ELR (cell line): Measurements from ENCODE around the gene VAMP3.

Experiments
- DNase-seq: peaks from one replicate; pipeline ENCODE4 v3.0.0-alpha.2; 2015; ENCODE audit warnings: low read depth

VAMP3 gene

GRCh38 chr1:7813677-7814373 is 42.7 kb downstream of the VAMP3 start:
- DNase-seq = no peak

DNA sequence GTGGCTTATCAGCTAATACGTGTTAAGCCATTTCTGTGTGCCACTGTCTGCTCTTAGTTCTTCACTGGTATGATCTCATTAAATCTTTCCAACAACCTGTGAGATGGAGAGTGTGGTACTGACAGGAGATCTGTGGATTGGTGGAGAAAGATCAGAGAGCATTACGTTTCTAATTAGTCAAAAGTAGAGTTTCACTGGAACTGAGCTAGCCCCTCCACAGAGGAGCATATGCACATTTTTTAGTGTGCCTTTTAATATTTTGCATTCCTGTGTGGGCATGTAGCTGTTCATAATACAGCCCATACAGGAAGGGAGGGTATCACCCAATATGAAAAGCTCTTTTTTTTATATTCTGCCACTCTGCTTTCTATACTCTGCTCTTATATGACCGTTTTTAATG is 50.2 kb downstream of the VAMP3 start:
- no peak for DNase-seq

GRCh38 chr1:7824701-7825100 is 53.6 kb downstream of the VAMP3 start:
- DNase-seq = no peak

GRCh38 chr1:7826363-7826762 is 55.3 kb downstream of the VAMP3 start:
- no peak for DNase-seq

GRCh38 chr1:7827126-7827955 is 56.2 kb downstream of the VAMP3 start:
- no peak for DNase-seq
